ENCODE results near the gene NOC2L. TPM values are rescaled to one million over a fixed set of nuclear protein-coding genes. Genes with fewer than 3 reads are reported as not detected.

Gene NOC2L
- polyA plus RNA-seq, 2 donors, result 60.8 to 67.4 TPM

DNA sequence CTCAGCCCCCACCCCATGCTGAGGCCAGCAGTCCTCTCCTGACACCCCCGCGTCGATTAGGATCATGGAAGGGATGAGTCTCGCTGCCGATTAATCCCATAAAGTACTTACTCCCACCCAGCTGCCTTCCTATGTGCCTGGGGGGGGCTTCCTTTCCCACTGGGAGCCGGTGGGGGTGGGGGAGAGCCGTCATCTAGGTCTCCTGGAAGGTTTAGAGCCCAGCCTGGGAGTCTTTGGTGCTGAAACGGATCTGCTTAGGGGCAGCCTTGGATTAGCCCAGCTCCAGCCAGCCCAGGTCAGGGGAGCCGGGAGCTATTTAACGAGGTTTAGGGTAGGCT, 25.5 kb downstream of the NOC2L start:
- Histone ChIP-seq H3K27ac (ENCODE audit: low read depth in 2 of 2, low read length in 1 of 2) (peak overlapping the region in 1 of 2 donors; percentile 62), H3K27me3 (ENCODE audit: control insufficient read depth in 1 of 2, insufficient read depth in 2 of 2, low read length in 2 of 2) (peaks cover 0 to 17% of the 10 kb centered on the region in 2 donors), H3K36me3 (ENCODE audit: control insufficient read depth in 2 of 2, insufficient read depth in 2 of 2, low read length in 1 of 2) (no peaks in the 10 kb centered on the region), H3K4me1 (ENCODE audit: control insufficient read depth in 2 of 2, insufficient read depth in 2 of 2, low read length in 1 of 2) (peaks cover 0 to 20% of the 10 kb centered on the region in 2 donors), H3K4me3 (ENCODE audit: low read depth in 1 of 2, low read length in 2 of 2) (no peak overlapping the region), H3K9me3 (ENCODE audit: control insufficient read depth in 2 of 2, insufficient read depth in 1 of 2, low read depth in 1 of 2, low read length in 1 of 2) (no peaks in the 10 kb centered on the region)
- 18 to 24% methylated on average over 10 of the region's 10 CpGs for WGBS, 2 donors

- H3K9me3 ChIP-seq (ENCODE audit: control insufficient read depth in 2 of 2, insufficient read depth in 1 of 2, low read depth in 1 of 2, low read length in 1 of 2), result no peaks in the 10 kb centered on the region
- H3K27ac ChIP-seq (ENCODE audit: low read depth in 2 of 2, low read length in 1 of 2), result peak overlapping the region in 1 of 2 donors; percentile 62
- peaks cover 0 to 17% of the 10 kb centered on the region in 2 donors for H3K27me3 ChIP-seq (ENCODE audit: control insufficient read depth in 1 of 2, insufficient read depth in 2 of 2, low read length in 2 of 2)
- 57 to 60% methylated on average over 21 to 25 of the region's 25 CpGs for WGBS, 2 donors
- H3K4me3 ChIP-seq (ENCODE audit: low read depth in 1 of 2, low read length in 2 of 2), result peak overlapping the region in 1 of 2 donors; percentile 2
- H3K4me1 ChIP-seq (ENCODE audit: control insufficient read depth in 2 of 2, insufficient read depth in 2 of 2, low read length in 1 of 2), result peaks cover 0 to 20% of the 10 kb centered on the region in 2 donors
- no peaks in the 10 kb centered on the region for H3K36me3 ChIP-seq (ENCODE audit: control insufficient read depth in 2 of 2, insufficient read depth in 2 of 2, low read length in 1 of 2)
Measured at GRCh38 chr1:932776-933602, 26.1 kb downstream of the NOC2L start.

DNA sequence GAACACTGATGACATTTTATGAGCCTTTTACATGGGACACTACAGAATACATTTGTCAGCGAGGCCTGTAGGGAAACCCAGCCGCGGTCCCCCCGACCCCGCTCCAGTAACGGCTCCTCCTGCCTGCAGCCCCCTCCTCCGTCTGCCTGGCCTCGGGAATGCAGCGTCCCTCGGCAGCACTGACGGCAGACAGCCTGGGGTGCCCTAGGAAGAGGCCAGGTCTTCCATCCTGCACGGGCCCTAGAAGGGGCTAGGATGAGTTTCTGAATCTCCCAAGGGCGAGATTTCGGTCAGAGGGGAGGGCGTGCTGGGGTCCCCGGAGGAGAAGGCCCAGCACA, 26.9 kb downstream of the NOC2L start:
- no peak overlapping the region for H3K27ac ChIP-seq (ENCODE audit: low read depth in 2 of 2, low read length in 1 of 2)
- peaks cover 0 to 20% of the 10 kb centered on the region in 2 donors for H3K4me1 ChIP-seq (ENCODE audit: control insufficient read depth in 2 of 2, insufficient read depth in 2 of 2, low read length in 1 of 2)
- 65 to 68% methylated on average over 16 of the region's 16 CpGs for WGBS, 2 donors
- H3K27me3 ChIP-seq (ENCODE audit: control insufficient read depth in 1 of 2, insufficient read depth in 2 of 2, low read length in 2 of 2), result peaks cover 0 to 20% of the 10 kb centered on the region in 2 donors
- no peak overlapping the region for H3K4me3 ChIP-seq (ENCODE audit: low read depth in 1 of 2, low read length in 2 of 2)
- no peaks in the 10 kb centered on the region for H3K36me3 ChIP-seq (ENCODE audit: control insufficient read depth in 2 of 2, insufficient read depth in 2 of 2, low read length in 1 of 2)
- no peaks in the 10 kb centered on the region for H3K9me3 ChIP-seq (ENCODE audit: control insufficient read depth in 2 of 2, insufficient read depth in 1 of 2, low read depth in 1 of 2, low read length in 1 of 2)

GRCh38 chr1:931380-932172, 27.5 kb downstream of the NOC2L start:
- Histone ChIP-seq H3K4me1 (ENCODE audit: control insufficient read depth in 2 of 2, insufficient read depth in 2 of 2, low read length in 1 of 2) (peaks cover 0 to 20% of the 10 kb centered on the region in 2 donors), H3K36me3 (ENCODE audit: control insufficient read depth in 2 of 2, insufficient read depth in 2 of 2, low read length in 1 of 2) (no peaks in the 10 kb centered on the region), H3K9me3 (ENCODE audit: control insufficient read depth in 2 of 2, insufficient read depth in 1 of 2, low read depth in 1 of 2, low read length in 1 of 2) (no peaks in the 10 kb centered on the region), H3K27me3 (ENCODE audit: control insufficient read depth in 1 of 2, insufficient read depth in 2 of 2, low read length in 2 of 2) (peaks cover 0 to 21% of the 10 kb centered on the region in 2 donors), H3K27ac (ENCODE audit: low read depth in 2 of 2, low read length in 1 of 2) (no peak overlapping the region), H3K4me3 (ENCODE audit: low read depth in 1 of 2, low read length in 2 of 2) (no peak overlapping the region)
- whole genome bisulfite sequencing, 2 donors, result 42 to 44% methylated on average over 15 of the region's 15 CpGs

DNA sequence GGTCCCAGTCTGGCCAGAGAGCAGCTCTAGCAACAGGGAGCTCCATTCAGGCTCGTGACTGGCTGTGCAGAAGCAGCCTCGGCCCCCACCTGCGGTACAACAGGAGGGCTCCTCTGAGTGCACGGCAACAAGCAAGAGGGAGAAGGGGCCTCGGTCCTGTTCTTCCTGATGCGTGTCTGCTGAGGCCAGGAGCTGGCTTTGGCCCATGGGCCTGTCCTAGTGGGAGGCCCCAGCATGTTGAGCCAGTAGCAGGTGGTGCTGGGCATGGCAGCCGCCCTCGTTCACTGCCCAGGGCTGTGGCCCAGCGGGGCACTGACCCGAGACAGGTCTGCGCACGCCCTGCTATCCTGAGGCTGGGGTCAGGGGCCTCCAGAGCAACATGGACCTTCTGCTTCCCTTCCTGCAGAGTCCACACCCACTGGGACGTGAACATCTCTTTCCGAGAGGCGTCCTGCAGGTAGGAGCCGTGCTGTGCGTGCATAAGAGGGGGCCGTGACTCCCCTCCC, 28.4 kb downstream of the NOC2L start:
- Histone ChIP-seq H3K36me3 (ENCODE audit: control insufficient read depth in 2 of 2, insufficient read depth in 2 of 2, low read length in 1 of 2) (no peaks in the 10 kb centered on the region), H3K9me3 (ENCODE audit: control insufficient read depth in 2 of 2, insufficient read depth in 1 of 2, low read depth in 1 of 2, low read length in 1 of 2) (no peaks in the 10 kb centered on the region), H3K4me1 (ENCODE audit: control insufficient read depth in 2 of 2, insufficient read depth in 2 of 2, low read length in 1 of 2) (peaks cover 0 to 18% of the 10 kb centered on the region in 2 donors), H3K27ac (ENCODE audit: low read depth in 2 of 2, low read length in 1 of 2) (no peak overlapping the region), H3K27me3 (ENCODE audit: control insufficient read depth in 1 of 2, insufficient read depth in 2 of 2, low read length in 2 of 2) (peaks cover 0 to 22% of the 10 kb centered on the region in 2 donors), H3K4me3 (ENCODE audit: low read depth in 1 of 2, low read length in 2 of 2) (no peak overlapping the region)
- WGBS, 2 donors, result 54 to 61% methylated on average over 17 to 18 of the region's 18 CpGs

GRCh38 chr1:929712-930632, 29.1 kb downstream of the NOC2L start:
- peaks cover under 1 to 13% of the 10 kb centered on the region in 2 donors for H3K4me1 ChIP-seq (ENCODE audit: control insufficient read depth in 2 of 2, insufficient read depth in 2 of 2, low read length in 1 of 2)
- no peak overlapping the region for H3K4me3 ChIP-seq (ENCODE audit: low read depth in 1 of 2, low read length in 2 of 2)
- no peaks in the 10 kb centered on the region for H3K9me3 ChIP-seq (ENCODE audit: control insufficient read depth in 2 of 2, insufficient read depth in 1 of 2, low read depth in 1 of 2, low read length in 1 of 2)
- no peaks in the 10 kb centered on the region for H3K36me3 ChIP-seq (ENCODE audit: control insufficient read depth in 2 of 2, insufficient read depth in 2 of 2, low read length in 1 of 2)
- no peak overlapping the region for H3K27ac ChIP-seq (ENCODE audit: low read depth in 2 of 2, low read length in 1 of 2)
- peaks cover 0 to 21% of the 10 kb centered on the region in 2 donors for H3K27me3 ChIP-seq (ENCODE audit: control insufficient read depth in 1 of 2, insufficient read depth in 2 of 2, low read length in 2 of 2)
- WGBS, 2 donors, result 66 to 67% methylated on average over 38 to 40 of the region's 40 CpGs

GRCh38 chr1:928825-929661, 30.0 kb downstream of the NOC2L start:
- Histone ChIP-seq H3K27me3 (ENCODE audit: control insufficient read depth in 1 of 2, insufficient read depth in 2 of 2, low read length in 2 of 2) (peaks cover 0 to 28% of the 10 kb centered on the region in 2 donors), H3K27ac (ENCODE audit: low read depth in 2 of 2, low read length in 1 of 2) (no peak overlapping the region), H3K9me3 (ENCODE audit: control insufficient read depth in 2 of 2, insufficient read depth in 1 of 2, low read depth in 1 of 2, low read length in 1 of 2) (no peaks in the 10 kb centered on the region), H3K36me3 (ENCODE audit: control insufficient read depth in 2 of 2, insufficient read depth in 2 of 2, low read length in 1 of 2) (no peaks in the 10 kb centered on the region), H3K4me1 (ENCODE audit: control insufficient read depth in 2 of 2, insufficient read depth in 2 of 2, low read length in 1 of 2) (peaks cover 5 to 12% of the 10 kb centered on the region in 2 donors), H3K4me3 (ENCODE audit: low read depth in 1 of 2, low read length in 2 of 2) (no peak overlapping the region)
- 47 to 52% methylated on average over 40 of the region's 40 CpGs for WGBS, 2 donors

DNA sequence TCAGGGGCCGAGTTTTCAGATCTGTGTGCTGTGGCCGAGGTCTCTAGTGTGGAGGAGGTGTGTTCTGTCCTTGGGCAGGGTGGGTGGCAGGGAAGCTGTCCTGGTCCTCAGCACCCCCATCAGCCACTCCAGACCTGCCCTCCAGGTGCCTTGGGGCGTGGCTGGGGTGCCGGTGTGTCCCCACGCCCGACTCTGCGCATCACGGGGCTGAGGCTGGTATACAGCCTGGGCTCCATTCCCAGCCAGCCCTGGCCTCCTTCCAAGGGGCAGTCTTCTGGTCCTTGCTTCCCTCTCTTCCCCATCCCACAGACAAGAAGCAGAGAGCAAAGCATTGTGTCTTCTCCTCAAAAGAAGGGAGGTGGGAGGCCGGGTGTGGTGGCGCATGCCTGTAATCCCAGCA, 31.3 kb downstream of the NOC2L start:
- Histone ChIP-seq H3K36me3 (ENCODE audit: control insufficient read depth in 2 of 2, insufficient read depth in 2 of 2, low read length in 1 of 2) (no peaks in the 10 kb centered on the region), H3K9me3 (ENCODE audit: control insufficient read depth in 2 of 2, insufficient read depth in 1 of 2, low read depth in 1 of 2, low read length in 1 of 2) (no peaks in the 10 kb centered on the region), H3K27me3 (ENCODE audit: control insufficient read depth in 1 of 2, insufficient read depth in 2 of 2, low read length in 2 of 2) (peaks cover 0 to 30% of the 10 kb centered on the region in 2 donors), H3K27ac (ENCODE audit: low read depth in 2 of 2, low read length in 1 of 2) (no peak overlapping the region), H3K4me3 (ENCODE audit: low read depth in 1 of 2, low read length in 2 of 2) (no peak overlapping the region), H3K4me1 (ENCODE audit: control insufficient read depth in 2 of 2, insufficient read depth in 2 of 2, low read length in 1 of 2) (peaks cover 5 to 16% of the 10 kb centered on the region in 2 donors)
- 35 to 48% methylated on average over 8 to 10 of the region's 10 CpGs for WGBS, 2 donors
